Fibroblast of skin of left biceps (primary cell): ENCODE measurements around the gene ABCF3.

Experiments used
- DNase-seq, 2 experiments: peaks; one replicate each; pipeline ENCODE4 v3.0.0-alpha.2; 2013; ENCODE audit warnings: low read depth in 2 of 2

The ABCF3 gene

GRCh38 chr3:184185461-184186183 lies 377 bp upstream of the ABCF3 start:
- peak; percentile 95 to 97 for DNase-seq

GRCh38 chr3:184186902-184187207 lies 856 bp downstream of the ABCF3 start:
- no peak for DNase-seq

- DNase-seq = no peak
Observed at GRCh38 chr3:184188080-184188479, 2.1 kb downstream of the ABCF3 start.

- DNase-seq = no peak
Observed at GRCh38 chr3:184189421-184189820, 3.4 kb downstream of the ABCF3 start.

- no peak for DNase-seq
Observed at GRCh38 chr3:184192889-184193288, 6.9 kb downstream of the ABCF3 start.

GRCh38 chr3:184193991-184194539 lies 8.1 kb downstream of the ABCF3 start:
- DNase-seq = no peak

GRCh38 chr3:184196536-184196935 lies 10.5 kb downstream of the ABCF3 start:
- DNase-seq = no peak

- DNase-seq = no peak
Observed at GRCh38 chr3:184198509-184198908, 12.5 kb downstream of the ABCF3 start.

GRCh38 chr3:184200825-184201224 lies 14.8 kb downstream of the ABCF3 start:
- DNase-seq = no peak

GRCh38 chr3:184203526-184203925 lies 17.5 kb downstream of the ABCF3 start:
- DNase-seq = no peak

- no peak for DNase-seq
Observed at GRCh38 chr3:184209146-184209923, 23.3 kb downstream of the ABCF3 start.

GRCh38 chr3:184211297-184211696 lies 25.3 kb downstream of the ABCF3 start:
- no peak for DNase-seq

GRCh38 chr3:184211718-184212117 lies 25.7 kb downstream of the ABCF3 start:
- no peak for DNase-seq

GRCh38 chr3:184218814-184219213 lies 32.8 kb downstream of the ABCF3 start:
- no peak for DNase-seq

- no peak for DNase-seq
Observed at GRCh38 chr3:184222521-184222920, 36.5 kb downstream of the ABCF3 start.

GRCh38 chr3:184223946-184224345 lies 37.9 kb downstream of the ABCF3 start:
- no peak for DNase-seq

GRCh38 chr3:184227481-184227935 lies 41.5 kb downstream of the ABCF3 start:
- DNase-seq = no peak

GRCh38 chr3:184228376-184229137 lies 42.6 kb downstream of the ABCF3 start:
- DNase-seq = no peak

GRCh38 chr3:184229394-184230080 lies 43.5 kb downstream of the ABCF3 start, which contains the start of gene VWA5B2:
TSS of gene VWA5B2 (plus strand) at chr3:184229585. CDS start at chr3:184230529, 944 bp downstream.
- DNase-seq = no peak

GRCh38 chr3:184230081-184230602 lies 44.1 kb downstream of the ABCF3 start:
- DNase-seq = no peak
